ENCODE results near the gene NOS3. TPM values are rescaled to one million over a fixed set of nuclear protein-coding genes. Genes with fewer than 3 reads are reported as not detected.

The NOS3 gene
- total RNA-seq, 2 experiments from 2014 or later = 9.1 to 9.7 TPM

DNA sequence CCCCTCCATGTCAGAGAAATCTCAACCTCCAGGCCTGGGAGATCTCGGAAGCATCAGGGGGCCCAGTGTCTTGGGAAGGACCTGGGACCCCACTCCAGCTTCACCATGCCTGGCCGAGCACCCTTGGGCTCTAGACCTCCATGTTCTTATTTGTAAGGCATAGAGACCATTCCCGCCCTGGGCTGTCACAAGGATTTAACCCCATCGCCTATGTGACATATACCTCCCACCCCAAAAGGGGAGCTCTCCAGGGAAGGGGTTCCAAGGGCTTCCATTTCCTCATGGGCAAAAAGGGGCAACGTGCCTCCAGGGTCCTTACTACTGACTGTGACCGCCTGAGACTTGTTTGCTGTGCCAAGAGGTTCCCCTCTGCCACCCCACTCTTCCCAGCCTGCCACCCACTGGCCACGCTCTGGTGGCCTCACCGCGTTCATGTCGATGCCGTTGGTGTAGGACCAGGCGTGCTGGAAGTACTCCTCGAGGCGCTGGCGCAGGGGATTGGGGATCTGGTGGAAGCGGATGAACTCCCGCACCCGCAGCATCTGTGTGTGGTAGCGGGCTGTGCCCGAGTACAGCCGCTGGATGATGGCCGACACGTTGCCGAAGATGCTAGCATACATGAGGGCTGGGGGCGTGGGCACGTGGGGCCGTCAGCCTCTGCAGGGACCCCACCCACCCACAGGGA, 40.2 kb upstream of the NOS3 start:
- POLR2A ChIA-PET = no interaction called here
- CTCF ChIA-PET = interaction anchor here (0.6 kb wide), 1 partner anchor 18 kb away, joined by 4 read pairs; no protein-coding TSS in a partner anchor

DNA sequence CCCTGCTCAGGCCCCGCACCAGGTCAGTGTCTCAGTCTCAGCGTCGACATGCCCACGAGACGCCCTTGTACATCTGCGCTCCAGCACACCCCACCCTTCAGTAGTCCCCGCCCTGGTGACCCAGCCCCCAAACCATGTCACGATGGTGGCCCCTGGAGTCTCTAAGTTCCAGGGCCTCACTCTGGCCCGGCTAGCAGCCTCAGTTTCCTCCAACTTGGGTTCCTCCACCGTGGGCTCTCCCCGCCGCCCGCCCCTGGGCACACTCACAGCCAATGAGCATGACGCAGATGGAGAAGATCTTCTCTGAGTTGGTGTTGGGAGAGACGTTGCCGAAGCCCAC, 39.7 kb upstream of the NOS3 start:
- CTCF ChIA-PET = no interaction called here
- POLR2A ChIA-PET = no interaction called here

DNA sequence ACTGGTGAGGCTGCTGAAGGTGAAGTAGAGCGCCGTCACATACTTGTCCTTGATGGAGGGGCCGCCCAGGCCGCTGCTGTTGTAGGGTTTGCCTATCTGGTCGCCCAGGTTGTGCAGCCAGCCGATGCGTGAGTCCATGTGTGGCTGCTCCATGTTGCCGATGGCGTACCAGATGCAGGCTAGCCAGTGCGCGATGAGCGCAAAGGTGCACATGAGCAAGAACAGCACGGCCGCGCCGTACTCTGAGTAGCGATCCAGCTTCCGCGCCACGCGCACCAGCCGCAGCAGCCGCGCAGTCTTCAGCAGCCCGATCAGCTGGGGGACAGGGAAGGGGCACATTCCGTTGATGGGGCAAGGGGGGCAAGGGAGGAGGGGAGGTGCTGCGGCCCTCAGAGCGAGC, 39.3 kb upstream of the NOS3 start:
- POLR2A ChIA-PET = no interaction called here

DNA sequence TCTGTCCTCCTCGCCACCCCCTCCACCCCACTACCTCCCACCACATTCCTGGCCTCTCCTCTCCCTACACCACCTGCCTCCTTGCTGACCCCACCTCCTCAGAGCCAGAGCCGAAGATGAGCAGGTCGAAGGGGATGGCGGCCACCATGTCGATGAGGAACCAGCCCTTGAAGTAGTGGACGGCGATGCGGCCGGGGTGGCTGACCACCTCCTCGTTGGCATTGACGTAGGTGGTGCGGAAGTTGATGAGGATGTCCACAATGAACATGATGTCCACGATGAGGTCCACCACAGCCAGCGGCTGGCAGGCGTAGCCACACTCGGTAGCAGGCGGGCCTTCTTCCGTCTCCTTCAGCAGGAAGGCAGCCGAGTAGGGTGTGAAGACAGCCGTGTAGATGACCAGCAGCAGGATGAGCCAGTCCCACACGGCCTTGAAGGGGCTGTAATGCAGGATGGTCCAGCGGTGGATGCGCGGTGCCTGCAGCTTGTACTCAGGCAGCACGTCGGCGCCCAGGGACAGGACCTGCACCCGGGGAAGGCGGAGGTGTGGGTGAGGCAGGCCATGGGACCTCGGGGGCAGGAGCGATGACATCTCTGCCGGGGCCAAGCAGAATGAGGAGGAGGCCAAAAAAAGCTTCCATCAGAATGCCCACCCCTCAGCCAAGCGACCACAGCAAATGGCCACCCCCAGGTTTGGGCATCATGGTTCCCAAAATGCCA, 38.3 kb upstream of the NOS3 start:
- CTCF ChIA-PET = no interaction called here
- POLR2A ChIA-PET = no interaction called here

More for the DNA sequence above, 39.3 kb upstream of the NOS3 start:
- CTCF ChIA-PET = no interaction called here

DNA sequence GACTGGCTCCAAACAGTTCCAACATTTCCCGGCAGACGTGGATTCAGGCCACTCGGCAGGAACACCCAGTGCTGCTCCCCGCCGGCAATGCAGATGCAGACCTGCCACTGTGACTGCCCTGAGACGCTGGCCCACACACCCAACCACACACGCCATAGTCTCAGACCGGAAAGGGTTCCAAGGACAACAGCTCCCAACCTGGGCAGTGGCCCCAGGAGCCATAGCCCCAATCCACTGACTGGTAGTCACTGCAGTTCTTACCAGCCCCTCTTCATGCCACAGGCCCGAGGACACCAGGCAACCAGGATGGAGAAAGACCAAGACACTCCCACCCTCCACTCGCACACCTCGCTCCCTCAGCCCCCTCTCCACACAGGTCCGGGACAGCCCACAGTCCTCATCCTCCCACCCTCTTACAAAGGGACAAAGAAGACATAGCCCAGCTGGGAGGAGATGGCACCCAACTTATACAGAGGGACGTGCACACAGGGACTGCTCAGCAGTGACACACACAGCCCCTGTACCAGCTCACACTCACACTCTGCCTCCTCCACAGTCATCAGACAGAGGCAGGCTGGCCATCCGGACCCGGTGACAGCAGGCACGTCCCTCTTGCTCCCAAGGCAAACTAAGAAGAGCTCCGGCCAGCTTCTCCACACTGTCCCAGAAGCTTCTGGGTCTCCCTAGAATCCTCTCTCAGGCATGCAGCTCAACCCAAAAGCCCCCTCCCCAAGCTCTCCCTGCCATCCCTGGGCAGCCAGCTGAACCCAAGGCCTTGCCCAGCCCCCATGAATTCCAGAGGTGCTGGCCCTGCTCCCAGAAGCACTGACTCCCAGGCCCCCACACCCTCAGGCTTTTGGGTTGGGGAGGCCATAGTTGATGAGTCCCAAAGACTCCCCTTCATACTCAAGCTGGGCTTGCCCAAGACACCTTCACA, 37.5 kb upstream of the NOS3 start:
- ChIA-PET CTCF (no interaction called here), POLR2A (no interaction called here)

DNA sequence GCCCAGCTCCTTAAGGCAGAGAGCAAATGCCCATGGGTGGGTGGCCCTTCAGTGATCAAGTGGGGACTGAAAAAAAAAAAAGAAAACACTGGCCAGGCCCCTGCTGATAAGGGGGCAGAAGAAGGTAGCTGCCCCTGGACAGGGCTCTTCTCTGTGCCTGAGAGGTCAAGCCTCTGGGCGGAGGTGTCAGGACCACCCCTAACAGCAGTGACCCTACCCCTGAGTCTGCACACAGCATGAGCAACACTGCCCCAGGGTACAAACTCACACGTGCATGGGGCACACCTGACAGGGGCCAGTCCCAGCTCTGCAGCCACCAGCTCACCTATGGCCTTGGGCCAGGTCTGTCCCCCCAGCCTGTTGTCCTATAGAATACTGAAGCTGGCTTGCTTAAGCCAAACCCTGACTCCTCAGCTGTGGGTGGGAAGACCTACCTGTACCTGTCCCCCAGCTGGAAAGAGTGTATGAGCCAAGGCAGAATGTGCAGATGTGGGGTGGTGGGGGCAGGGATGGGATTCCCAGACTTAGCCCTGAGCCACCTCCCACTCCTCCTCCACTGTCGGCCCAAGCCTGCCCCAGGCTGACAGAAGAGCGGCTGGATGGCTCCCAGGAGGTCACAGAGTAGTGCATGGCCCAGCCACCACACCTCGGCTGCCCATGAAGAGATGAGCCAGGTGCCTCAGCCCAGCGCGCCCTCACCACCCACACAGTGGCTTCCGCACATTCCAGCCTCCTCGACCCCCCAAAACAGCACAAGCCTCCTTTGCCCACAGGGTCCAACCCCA, 36.4 kb upstream of the NOS3 start:
- CTCF ChIA-PET = interaction anchor here (1.1 kb wide), 1 partner anchor 25 kb away, joined by 3 read pairs; no protein-coding TSS in a partner anchor
- POLR2A ChIA-PET = no interaction called here

DNA sequence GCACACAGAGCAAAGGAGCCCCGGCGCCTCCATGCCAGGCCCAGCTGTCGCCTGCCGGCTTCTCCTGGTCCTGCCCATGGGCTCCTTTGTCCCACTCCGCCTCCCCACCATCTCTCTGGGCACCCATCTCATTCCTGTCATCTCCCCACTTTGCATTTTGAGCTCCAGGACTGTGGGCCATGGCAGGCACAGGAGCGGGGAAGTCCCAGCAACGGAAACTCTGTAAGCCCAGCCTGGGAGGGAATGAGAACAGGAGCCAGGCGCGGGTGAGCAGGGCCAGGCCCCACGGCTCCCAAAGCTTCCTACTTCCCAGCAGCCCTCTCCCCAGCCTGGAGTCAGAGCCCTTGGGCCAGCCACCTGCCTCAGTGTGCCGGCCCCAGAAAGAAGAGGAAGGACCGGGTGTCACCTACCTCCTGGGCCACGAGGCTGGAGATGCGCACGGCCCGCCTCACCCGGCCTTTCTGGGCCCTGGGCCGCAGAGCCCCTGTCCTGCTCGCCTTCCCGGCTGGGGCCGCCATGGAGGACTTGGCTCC, 35.8 kb upstream of the NOS3 start:
- ChIA-PET POLR2A (no interaction called here), CTCF (interaction anchor here (1.1 kb wide), 1 partner anchor 25 kb away, joined by 3 read pairs; no protein-coding TSS in a partner anchor)

DNA sequence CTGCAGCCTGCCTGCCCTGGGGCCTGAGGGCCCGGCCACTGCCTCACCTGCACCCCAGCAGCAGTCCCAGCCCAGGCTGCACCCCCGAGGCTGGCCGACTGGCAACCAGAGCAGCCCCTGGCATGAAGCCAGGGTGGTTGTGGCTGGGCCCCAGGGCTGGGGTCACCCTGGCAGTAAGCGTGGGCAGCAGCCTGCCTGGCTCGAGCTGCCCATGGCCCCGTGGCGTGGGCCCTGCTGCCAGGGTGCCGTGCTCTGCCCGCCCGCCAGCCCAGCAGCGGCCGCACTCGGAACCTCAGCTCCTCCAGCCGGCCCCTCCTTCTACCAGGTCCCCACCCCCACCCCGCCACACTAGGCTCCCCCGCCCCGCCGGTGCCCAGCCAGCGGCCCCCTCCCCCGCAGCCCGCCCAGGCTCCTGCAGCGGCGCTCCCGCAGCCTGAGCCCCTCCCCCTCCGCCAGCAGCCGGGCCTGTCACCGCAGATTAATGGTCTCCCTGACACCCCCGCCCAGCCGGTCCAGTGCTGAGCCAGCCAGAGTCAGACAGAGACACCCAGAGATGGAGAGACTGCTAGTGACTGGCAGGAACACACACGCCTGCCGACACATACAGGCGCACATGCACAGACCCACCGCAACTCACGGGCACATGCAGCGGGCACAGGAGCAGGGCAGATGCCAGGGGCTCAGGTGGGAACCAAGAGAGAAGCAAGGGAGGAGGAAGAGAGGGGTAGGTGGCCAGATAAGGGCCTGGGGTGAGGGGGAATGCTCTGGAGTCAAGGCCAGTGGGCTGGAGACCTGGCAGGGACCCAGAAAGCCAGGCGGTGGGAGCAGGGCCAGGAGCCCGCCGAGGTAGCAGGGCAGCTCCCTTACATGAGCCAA, 35.1 kb upstream of the NOS3 start:
- ChIA-PET POLR2A (no interaction called here), CTCF (no interaction called here)

DNA sequence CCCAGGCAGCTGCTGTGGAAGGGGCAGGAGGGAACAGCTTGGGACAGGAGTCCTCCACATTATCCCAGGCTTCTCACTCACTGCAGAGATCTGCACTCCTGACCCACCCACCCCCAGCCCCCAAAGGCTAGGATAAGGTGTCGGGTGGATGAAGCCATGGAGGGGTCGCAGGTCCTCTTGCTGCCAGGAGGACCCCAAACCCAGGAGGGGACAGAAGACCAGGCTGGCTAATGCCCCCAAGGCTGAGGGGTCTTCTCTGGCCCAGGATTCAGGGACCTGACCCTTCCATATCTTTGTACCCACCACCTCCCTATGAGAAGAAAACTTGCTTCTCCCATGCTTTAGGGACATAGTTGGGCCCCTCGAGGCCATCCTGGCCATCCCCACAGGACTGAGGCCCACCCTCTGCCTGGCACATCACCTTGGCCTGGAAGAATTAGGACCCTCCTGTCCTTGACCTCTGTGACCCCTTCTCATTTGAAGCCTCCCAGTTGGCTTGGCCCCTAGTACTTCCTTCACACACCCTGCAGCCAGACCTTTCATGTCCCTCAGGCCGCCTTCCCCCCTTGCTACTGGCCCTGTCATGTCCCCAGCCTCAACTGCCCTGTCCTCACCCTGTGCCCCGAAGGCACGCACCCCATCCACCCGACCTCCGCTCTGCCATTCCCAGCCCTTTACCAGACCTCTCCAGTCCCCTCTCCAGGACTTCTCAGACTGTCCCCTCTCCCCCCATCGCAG, 34.3 kb upstream of the NOS3 start:
- ChIA-PET POLR2A (no interaction called here), CTCF (interaction anchor here (1.1 kb wide), 1 partner anchor 29 kb away, joined by 4 read pairs; no protein-coding TSS in a partner anchor)

DNA sequence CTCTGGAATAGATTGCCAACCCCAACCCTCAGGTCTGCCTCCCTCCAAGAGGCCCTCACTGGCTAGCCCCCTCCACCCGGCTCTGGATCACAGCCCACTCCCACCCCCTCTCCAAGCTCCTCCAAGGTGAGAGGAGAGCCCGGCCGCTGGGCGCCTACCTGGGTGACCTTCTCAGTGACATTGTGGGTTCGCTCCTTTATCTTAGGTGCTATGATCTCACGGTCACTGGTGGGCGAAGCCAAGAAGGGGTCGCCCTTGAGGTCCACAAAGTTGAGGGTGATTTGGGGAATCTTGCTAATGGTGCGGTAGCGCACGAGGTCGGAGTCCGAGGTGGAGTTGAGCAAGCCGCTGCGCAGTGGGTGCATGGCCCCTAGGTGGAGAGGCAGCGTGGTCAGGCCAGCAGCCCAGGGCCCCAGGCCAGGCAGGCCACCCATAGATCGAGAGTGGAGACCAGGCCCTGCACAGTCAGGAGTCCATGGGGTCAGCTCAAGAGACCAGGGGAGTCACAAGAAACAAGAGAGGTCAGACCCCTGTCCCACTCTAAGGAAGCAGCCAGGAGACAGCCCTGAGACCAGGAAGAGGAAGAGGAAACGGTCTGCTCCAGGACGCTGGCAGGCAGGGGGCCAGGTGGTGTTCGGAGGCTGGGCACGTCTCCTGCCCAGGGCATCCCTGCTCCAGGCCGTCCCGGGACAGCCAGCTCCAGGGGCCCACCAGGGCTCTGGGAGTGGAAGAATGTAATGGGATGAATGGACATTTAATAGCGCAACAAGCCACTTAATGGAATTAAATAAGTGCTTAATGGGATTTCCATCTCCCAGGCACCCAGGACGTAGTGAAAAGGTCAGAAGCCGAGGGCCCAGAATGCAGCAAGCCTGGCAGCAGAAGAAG, 33.4 kb upstream of the NOS3 start:
- CTCF ChIA-PET = interaction anchor here (1.1 kb wide), 1 partner anchor 29 kb away, joined by 4 read pairs; no protein-coding TSS in a partner anchor
- POLR2A ChIA-PET = no interaction called here

DNA sequence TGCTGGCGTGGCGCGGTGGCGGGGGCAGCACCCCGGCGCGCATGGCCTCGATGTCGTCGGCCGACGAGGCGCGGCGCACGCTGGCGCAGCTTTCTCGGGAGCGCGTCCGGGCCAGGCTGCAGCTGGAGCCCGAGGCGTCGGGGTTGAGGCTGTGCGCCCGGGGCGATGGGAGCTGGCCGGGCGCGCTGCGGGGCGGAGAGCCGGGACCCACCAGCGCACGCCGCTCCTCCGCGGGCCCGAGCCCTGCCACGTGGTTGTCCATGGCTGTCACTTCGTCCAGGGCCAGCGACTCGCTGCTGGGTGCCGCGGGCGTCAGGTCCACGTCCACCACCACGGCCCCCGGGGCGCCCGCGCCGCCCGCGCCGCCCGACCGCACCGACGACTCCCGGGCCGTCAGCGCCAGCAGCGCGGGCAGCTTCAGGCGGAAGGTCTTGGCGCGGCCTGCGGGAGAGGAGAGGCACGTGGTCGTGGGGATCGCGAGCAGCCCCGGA, 32.7 kb upstream of the NOS3 start:
- ChIA-PET CTCF (no interaction called here), POLR2A (no interaction called here)

DNA sequence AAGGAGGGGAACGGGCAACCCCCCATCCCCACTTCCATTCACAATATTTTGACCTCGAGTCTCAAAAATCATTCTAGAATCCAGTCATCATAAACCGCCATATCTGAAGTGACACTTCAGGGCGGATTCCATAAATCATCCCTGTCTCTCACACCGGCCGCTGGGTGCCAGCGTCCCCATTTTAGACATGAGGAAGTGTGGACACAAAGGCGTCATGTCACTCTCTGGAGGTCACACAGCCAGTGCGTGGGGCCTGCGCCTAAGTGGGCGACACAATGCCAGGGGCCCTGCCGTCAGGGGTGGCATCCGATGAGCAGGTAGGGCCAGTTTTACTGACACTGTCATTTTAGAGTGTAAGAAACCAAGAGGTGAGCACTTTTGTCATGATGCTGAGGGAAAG, 32.2 kb upstream of the NOS3 start:
- POLR2A ChIA-PET = no interaction called here
- CTCF ChIA-PET = no interaction called here

DNA sequence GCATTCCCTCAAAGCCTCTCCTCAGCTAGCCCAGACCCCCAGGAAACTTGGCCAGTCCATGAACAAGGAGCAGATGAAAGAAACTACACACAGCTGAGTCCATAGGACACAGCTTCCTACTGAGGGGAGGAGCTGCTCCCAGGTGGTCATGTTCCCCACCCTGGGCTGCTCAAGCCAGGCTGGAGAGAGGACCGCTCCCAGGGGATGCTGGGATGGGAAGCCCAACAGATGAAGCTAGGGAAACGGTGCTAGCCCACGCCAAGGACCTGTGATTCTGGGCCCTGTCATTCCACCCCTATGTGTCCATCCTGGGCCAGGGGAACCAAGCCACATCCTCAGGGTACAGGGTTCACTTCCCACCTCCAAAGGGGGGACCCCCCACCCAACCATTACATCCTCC, 31.7 kb upstream of the NOS3 start:
- POLR2A ChIA-PET = no interaction called here
- CTCF ChIA-PET = interaction anchor here (0.7 to 1.2 kb wide), 3 partner anchors 14 to 61 kb away, joined by 3 to 4 read pairs (median 3); no protein-coding TSS in a partner anchor

DNA sequence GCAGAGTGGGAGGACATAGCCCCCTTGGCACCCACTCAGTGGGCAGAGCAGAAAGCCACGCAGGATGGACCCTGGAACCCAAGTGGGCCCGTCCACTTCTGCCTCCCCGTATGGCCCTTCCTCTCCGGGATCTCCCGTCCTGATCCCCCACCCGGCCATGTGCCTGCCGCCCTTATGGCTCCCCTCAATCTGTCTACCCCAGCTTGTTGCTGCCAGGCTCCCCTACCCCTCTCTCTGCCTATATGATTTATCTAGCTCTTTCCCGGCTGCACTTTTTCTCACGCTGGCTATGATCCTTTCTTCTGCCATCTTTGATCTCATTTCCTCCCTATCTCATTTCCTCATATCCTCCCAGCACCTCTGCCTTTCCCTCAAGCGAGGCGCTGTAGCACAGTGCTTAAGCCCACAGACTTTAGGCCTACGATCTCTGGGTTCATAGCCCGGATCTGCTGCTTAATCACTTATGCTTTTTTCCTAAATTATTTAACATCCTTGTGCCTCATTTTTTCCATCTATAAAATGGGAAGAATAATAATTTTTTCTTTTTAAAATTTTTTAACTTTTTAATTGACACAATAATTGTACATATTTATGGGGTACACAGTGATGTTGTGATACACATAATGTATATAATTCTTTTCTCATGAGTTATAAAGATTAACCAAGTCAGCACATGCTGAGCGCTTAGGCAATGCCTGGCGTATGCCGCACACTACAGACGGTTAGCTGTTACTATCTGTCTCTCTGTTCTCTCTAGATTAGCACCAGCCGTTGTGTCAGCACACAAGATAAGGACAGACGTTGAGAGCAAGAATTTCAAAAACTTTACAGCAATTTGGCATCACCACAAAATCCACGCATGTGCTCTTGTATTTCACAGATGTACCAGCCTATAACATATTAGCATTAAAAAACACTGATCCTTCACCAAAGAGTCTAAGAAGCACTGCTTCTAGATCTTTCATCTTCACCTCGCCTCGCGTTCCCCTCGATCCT, 30.8 kb upstream of the NOS3 start:
- CTCF ChIA-PET = interaction anchor here (0.9 to 1.5 kb wide), 4 partner anchors 13 to 62 kb away, joined by 3 to 4 read pairs (median 4); no protein-coding TSS in a partner anchor
- POLR2A ChIA-PET = no interaction called here
